H9 (cell line): Measurements from ENCODE around the gene BCL11B. TPM values are rescaled to one million over a fixed set of nuclear protein-coding genes. Genes with fewer than 3 reads are reported as not detected.

Source experiments
- DNase-seq: peaks from one replicate; pipeline ENCODE4 v3.0.0-alpha.2; 2017
- H2AFZ ChIP-seq: one replicate; pipeline ENCODE4 v1.6.1; 2013; ENCODE audit warnings: mild to moderate bottlenecking, low read length, control low read depth, moderate library complexity
- H2AK5ac ChIP-seq: 2 replicates; pipeline ENCODE4 v1.6.1; 2013; ENCODE audit warnings: low read length, control low read depth, mixed read lengths; ENCODE audit not compliant: insufficient read length
- H2BK120ac ChIP-seq: one replicate; pipeline ENCODE4 v1.6.1; 2013; ENCODE audit warnings: low read depth, mild to moderate bottlenecking, low read length, control low read depth, inconsistent platforms; ENCODE audit not compliant: poor library complexity, severe bottlenecking
- H2BK12ac ChIP-seq: 2 replicates; pipeline ENCODE4 v1.6.1; 2013; ENCODE audit warnings: low read length, control low read depth, mixed read lengths, low read depth; ENCODE audit not compliant: insufficient read length
- H2BK15ac ChIP-seq: 2 replicates; pipeline ENCODE4 v1.6.1; 2013; ENCODE audit warnings: low read depth, low read length, control low read depth
- H2BK20ac ChIP-seq: one replicate; pipeline ENCODE4 v1.6.1; 2013; ENCODE audit warnings: low read depth, mild to moderate bottlenecking, low read length, control low read depth, inconsistent platforms; ENCODE audit not compliant: poor library complexity, severe bottlenecking
- H2BK5ac ChIP-seq: 2 replicates; pipeline ENCODE4 v1.6.1; 2013; ENCODE audit warnings: low read length, control low read depth, mixed read lengths; ENCODE audit not compliant: insufficient read length
- H3K14ac ChIP-seq: 2 replicates; pipeline ENCODE4 v1.6.1; 2013; ENCODE audit warnings: low read length, control low read depth; ENCODE audit not compliant: insufficient read depth
- H3K18ac ChIP-seq: 2 replicates; pipeline ENCODE4 v1.6.1; 2013; ENCODE audit warnings: low read depth, mild to moderate bottlenecking, mixed read lengths, low read length, control low read depth; ENCODE audit not compliant: insufficient read length
- H3K23ac ChIP-seq: 2 replicates; pipeline ENCODE4 v1.6.1; 2013; ENCODE audit warnings: low read length, control low read depth, mixed read lengths, low read depth; ENCODE audit not compliant: insufficient read length
- H3K23me2 ChIP-seq: 2 replicates; pipeline ENCODE4 v1.6.1; 2013; ENCODE audit warnings: low read depth, mild to moderate bottlenecking, mixed read lengths, low read length, control low read depth; ENCODE audit not compliant: insufficient read length, poor library complexity, severe bottlenecking
- H3K27ac ChIP-seq: 2 replicates; pipeline ENCODE4 v1.5.1; 2013; ENCODE audit warnings: low read length, control low read depth, mixed read lengths, low read depth; ENCODE audit not compliant: insufficient read length
- H3K27me3 ChIP-seq: 2 replicates; pipeline ENCODE4 v1.6.1; 2013; ENCODE audit warnings: low read length, control low read depth, inconsistent platforms; ENCODE audit not compliant: insufficient read depth
- H3K4ac ChIP-seq: 2 replicates; pipeline ENCODE4 v1.6.1; 2013; ENCODE audit warnings: low read depth, mild to moderate bottlenecking, control low read depth, inconsistent platforms, low read length, moderate library complexity
- H3K4me1 ChIP-seq: 2 replicates; pipeline ENCODE4 v1.6.1; 2013; ENCODE audit warnings: low read length, control low read depth, inconsistent platforms; ENCODE audit not compliant: insufficient read depth
- H3K4me2 ChIP-seq: 2 replicates; pipeline ENCODE4 v1.6.1; 2013; ENCODE audit warnings: low read length, control low read depth, mixed read lengths; ENCODE audit not compliant: insufficient read length, insufficient read depth
- H3K56ac ChIP-seq: 2 replicates; pipeline ENCODE4 v1.6.1; 2013; ENCODE audit warnings: low read depth, mild to moderate bottlenecking, mixed read lengths, low read length, control low read depth; ENCODE audit not compliant: insufficient read length
- H3K79me1 ChIP-seq: 2 replicates; pipeline ENCODE4 v1.6.1; 2013; ENCODE audit warnings: low read depth, mild to moderate bottlenecking, moderate library complexity, low read length, control low read depth, inconsistent platforms; ENCODE audit not compliant: insufficient read depth, poor library complexity, severe bottlenecking
- H3K79me2 ChIP-seq: 2 replicates; pipeline ENCODE4 v1.6.1; 2013; ENCODE audit warnings: low read length, control low read depth, inconsistent platforms; ENCODE audit not compliant: insufficient read depth
- H3K9ac ChIP-seq: 2 replicates; pipeline ENCODE4 v1.6.1; 2013; ENCODE audit warnings: low read length, control low read depth, mixed read lengths; ENCODE audit not compliant: insufficient read length; ENCODE audit errors: extremely low read depth
- H3K9me3 ChIP-seq: one replicate; pipeline ENCODE4 v1.6.1; 2013; ENCODE audit warnings: low read depth, low read length, inconsistent platforms; ENCODE audit not compliant: control insufficient read depth
- H3T11ph ChIP-seq: one replicate; pipeline ENCODE4 v1.6.1; 2013; ENCODE audit warnings: mild to moderate bottlenecking, low read length, control low read depth, inconsistent platforms
- H4K20me1 ChIP-seq: one replicate; pipeline ENCODE4 v1.6.1; 2013; ENCODE audit not compliant: control insufficient read depth, insufficient read length, insufficient read depth
- H4K5ac ChIP-seq: 2 replicates; pipeline ENCODE4 v1.6.1; 2013; ENCODE audit warnings: low read depth, mild to moderate bottlenecking, mixed read lengths, low read length, control low read depth; ENCODE audit not compliant: insufficient read length
- H4K8ac ChIP-seq: replicated peaks from 2 replicates; pipeline ENCODE4 v1.6.1; 2013; ENCODE audit warnings: low read length, control low read depth, mixed read lengths, low read depth; ENCODE audit not compliant: insufficient read length
- H4K91ac ChIP-seq: 2 replicates; pipeline ENCODE4 v1.6.1; 2013; ENCODE audit warnings: low read depth, mild to moderate bottlenecking, moderate library complexity, mixed read lengths, low read length, control low read depth; ENCODE audit not compliant: insufficient read length
- H3K27ac Mint-ChIP-seq, 3 experiments: 2 replicates in 2 of 3; 3 replicates in 1 of 3; pipeline ENCODE4 v1.8.0; 2020 to 2021; ENCODE audit warnings: mixed read lengths in 3 of 3, mild to moderate bottlenecking in 1 of 3, moderate library complexity in 1 of 3
- H3K27me3 Mint-ChIP-seq: 2 replicates; pipeline ENCODE4 v1.8.0; 2021; ENCODE audit warnings: low read depth, mild to moderate bottlenecking, moderate library complexity, mixed read lengths
- H3K36me3 Mint-ChIP-seq, 3 experiments: 2 replicates in 2 of 3; 3 replicates in 1 of 3; pipeline ENCODE4 v1.8.0; 2020 to 2021; ENCODE audit warnings: low read depth in 3 of 3, mixed read lengths in 3 of 3; ENCODE audit not compliant: insufficient read depth in 1 of 3
- H3K4me1 Mint-ChIP-seq, 2 experiments: 2 replicates each; pipeline ENCODE4 v1.8.0; 2020; ENCODE audit warnings: mixed read lengths in 2 of 2
- H3K4me3 Mint-ChIP-seq, 2 experiments: 2 replicates in 1 of 2; 3 replicates in 1 of 2; pipeline ENCODE4 v1.8.0; 2020 to 2021; ENCODE audit warnings: mild to moderate bottlenecking in 2 of 2, mixed read lengths in 2 of 2, moderate library complexity in 1 of 2
- H3K9me3 Mint-ChIP-seq, 2 experiments: 2 replicates in 1 of 2; 3 replicates in 1 of 2; pipeline ENCODE4 v1.8.0; 2020; ENCODE audit warnings: mild to moderate bottlenecking in 2 of 2, mixed read lengths in 2 of 2, moderate library complexity in 1 of 2
- WGBS: extraction: QIAGEN DNeasy Blood & Tissue Kit; methylation state at CpG from one replicate; pipeline ENCODE4 v1.1.7; 2013; ENCODE audit warnings: missing lambda C conversion rate, low lambda C conversion rate, mixed read lengths; ENCODE audit not compliant: insufficient read length; ENCODE audit errors: extremely low coverage; 5-methylcytosine and 5-hydroxymethylcytosine counted together
- total RNA-seq: library from RNA; stranded (reverse); gene quantifications from 2 replicates; pipeline ENCODE4 v1.2.1, GENCODE V29; 2021
- TF ChIP-seq, protein P1 (sequence below): fragments of 200-600 bp; sonication (generic); conservative IDR thresholded peaks from 3 replicates; pipeline ENCODE4 v1.8.0; 2021; ENCODE audit warnings: antibody characterized with exemption, mild to moderate bottlenecking

Gene BCL11B
- total RNA-seq, 1 experiment from 2014 or later = 4.9 TPM

DNA sequence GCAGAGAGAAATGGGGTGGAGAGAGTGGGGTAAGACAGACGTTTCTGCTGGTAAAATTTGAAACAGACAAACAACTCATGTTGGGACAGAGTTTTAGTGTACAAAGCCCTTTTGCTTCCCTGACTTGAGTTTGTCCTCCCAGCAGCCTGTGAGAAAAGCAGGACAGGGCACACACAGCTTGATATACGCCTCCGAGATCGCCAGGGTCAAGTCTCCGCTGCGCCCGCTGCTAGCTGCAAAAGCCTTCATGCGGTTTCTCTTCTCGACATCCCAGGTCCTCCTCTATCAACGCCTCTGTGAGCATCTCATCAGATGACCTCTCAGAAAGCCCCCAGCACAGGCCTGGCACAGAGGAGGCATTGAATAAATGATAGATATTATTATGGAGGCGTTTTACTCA lies 9.4 kb upstream of the BCL11B start:
- no peak overlapping the region for H3K14ac ChIP-seq
- no peak overlapping the region for H4K5ac ChIP-seq
- no peak overlapping the region for H2AK5ac ChIP-seq
- no peak overlapping the region for H3K56ac ChIP-seq
- no peak for DNase-seq
- no peak overlapping the region for H2BK120ac ChIP-seq
- no peak overlapping the region for H3T11ph ChIP-seq
- no peak overlapping the region for H2BK15ac ChIP-seq
- Mint-ChIP-seq H3K36me3 (no peaks in the 10 kb centered on the region), H3K9me3 (no peaks in the 10 kb centered on the region; a peak in 1 of 5 replicates), H3K4me1 (peaks cover 28 to 33% of the 10 kb centered on the region in 2 experiments), H3K27me3 (peaks cover 14% of the 10 kb centered on the region), H3K27ac (no peak overlapping the region), H3K4me3 (no peak overlapping the region)
- H3K23ac ChIP-seq = no peak overlapping the region
- H2BK5ac ChIP-seq = no peak overlapping the region
- H2AFZ ChIP-seq = no peak overlapping the region
- H2BK12ac ChIP-seq = no peak overlapping the region
- H3K4me1 ChIP-seq = peaks cover 6% of the 10 kb centered on the region; the same call in 1 of the 2 replicates
- H3K9me3 ChIP-seq = no peaks in the 10 kb centered on the region
- no peaks in the 10 kb centered on the region for H3K79me1 ChIP-seq
- no peaks in the 10 kb centered on the region for H4K20me1 ChIP-seq
- no peak overlapping the region for H4K8ac ChIP-seq
- H3K23me2 ChIP-seq = no peaks in the 10 kb centered on the region
- H4K91ac ChIP-seq = no peak overlapping the region
- H2BK20ac ChIP-seq = no peak overlapping the region
- H3K4me2 ChIP-seq = no peak overlapping the region
- no peak overlapping the region for H3K4ac ChIP-seq
- TF ChIP-seq, protein P1, sequence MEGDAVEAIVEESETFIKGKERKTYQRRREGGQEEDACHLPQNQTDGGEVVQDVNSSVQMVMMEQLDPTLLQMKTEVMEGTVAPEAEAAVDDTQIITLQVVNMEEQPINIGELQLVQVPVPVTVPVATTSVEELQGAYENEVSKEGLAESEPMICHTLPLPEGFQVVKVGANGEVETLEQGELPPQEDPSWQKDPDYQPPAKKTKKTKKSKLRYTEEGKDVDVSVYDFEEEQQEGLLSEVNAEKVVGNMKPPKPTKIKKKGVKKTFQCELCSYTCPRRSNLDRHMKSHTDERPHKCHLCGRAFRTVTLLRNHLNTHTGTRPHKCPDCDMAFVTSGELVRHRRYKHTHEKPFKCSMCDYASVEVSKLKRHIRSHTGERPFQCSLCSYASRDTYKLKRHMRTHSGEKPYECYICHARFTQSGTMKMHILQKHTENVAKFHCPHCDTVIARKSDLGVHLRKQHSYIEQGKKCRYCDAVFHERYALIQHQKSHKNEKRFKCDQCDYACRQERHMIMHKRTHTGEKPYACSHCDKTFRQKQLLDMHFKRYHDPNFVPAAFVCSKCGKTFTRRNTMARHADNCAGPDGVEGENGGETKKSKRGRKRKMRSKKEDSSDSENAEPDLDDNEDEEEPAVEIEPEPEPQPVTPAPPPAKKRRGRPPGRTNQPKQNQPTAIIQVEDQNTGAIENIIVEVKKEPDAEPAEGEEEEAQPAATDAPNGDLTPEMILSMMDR = no peak
- H3K9ac ChIP-seq = no peak overlapping the region
- WGBS = no CpG with 5 or more reads among the region's 11 CpGs
- no peaks in the 10 kb centered on the region for H3K79me2 ChIP-seq
- no peaks in the 10 kb centered on the region; the same call in 1 of the 2 replicates for H3K27me3 ChIP-seq
- no peak overlapping the region for H3K27ac ChIP-seq
- no peak overlapping the region for H3K18ac ChIP-seq
